Measurements from ENCODE around the gene KY. TPM values are rescaled to one million over a fixed set of nuclear protein-coding genes. Genes with fewer than 3 reads are reported as not detected.

The KY gene
- total and polyA plus RNA-seq, 4 donors, result 0.05 to 0.08 TPM; not detected in 2

- Histone ChIP-seq H3K36me3 (ENCODE audit: control insufficient read depth in 4 of 4, insufficient read depth in 3 of 4, low read depth in 1 of 4, low read length in 3 of 4) (no peaks in the 10 kb centered on the region), H3K27me3 (ENCODE audit: control insufficient read depth in 4 of 4, insufficient read depth in 4 of 4, low read length in 3 of 4) (no peaks in the 10 kb centered on the region), H3K9me3 (ENCODE audit: control insufficient read depth in 4 of 4, low read length in 3 of 4) (peaks cover 0 to 2% (median 0%) of the 10 kb centered on the region in 4 donors), H3K4me1 (ENCODE audit: control insufficient read depth in 4 of 4, insufficient read depth in 4 of 4, low read length in 3 of 4) (no peaks in the 10 kb centered on the region), H3K27ac (ENCODE audit: low read depth in 1 of 2, low read length in 2 of 2) (no peak overlapping the region), H3K9ac (ENCODE audit: low read depth in 1 of 2, low read length in 2 of 2) (no peak overlapping the region), H3K4me3 (ENCODE audit: low read depth in 1 of 3, low read length in 3 of 3) (no peak overlapping the region)
- WGBS, result 57% methylated on average over 8 of the region's 8 CpGs
- TF ChIP-seq EGR1 (IDR thresholded peaks at IDR 0.05; ENCODE audit: low read depth in 2 of 2) (no peak), SP1 (IDR thresholded peaks at IDR 0.05) (no peak), RAD21 (IDR thresholded peaks at IDR 0.05) (no peak), RXRA (IDR thresholded peaks at IDR 0.05) (no peak), YY1 (IDR thresholded peaks at IDR 0.05) (no peak), FOXA2 (IDR thresholded peaks at IDR 0.05) (no peak)
- TF ChIP-seq, protein P1, sequence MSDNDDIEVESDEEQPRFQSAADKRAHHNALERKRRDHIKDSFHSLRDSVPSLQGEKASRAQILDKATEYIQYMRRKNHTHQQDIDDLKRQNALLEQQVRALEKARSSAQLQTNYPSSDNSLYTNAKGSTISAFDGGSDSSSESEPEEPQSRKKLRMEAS (IDR thresholded peaks at IDR 0.05), result no peak
- no peak for DNase-seq (ENCODE audit: low spot score)
Observed at GRCh38 chr3:134594331-134594741, 56.5 kb downstream of the KY start.

DNA sequence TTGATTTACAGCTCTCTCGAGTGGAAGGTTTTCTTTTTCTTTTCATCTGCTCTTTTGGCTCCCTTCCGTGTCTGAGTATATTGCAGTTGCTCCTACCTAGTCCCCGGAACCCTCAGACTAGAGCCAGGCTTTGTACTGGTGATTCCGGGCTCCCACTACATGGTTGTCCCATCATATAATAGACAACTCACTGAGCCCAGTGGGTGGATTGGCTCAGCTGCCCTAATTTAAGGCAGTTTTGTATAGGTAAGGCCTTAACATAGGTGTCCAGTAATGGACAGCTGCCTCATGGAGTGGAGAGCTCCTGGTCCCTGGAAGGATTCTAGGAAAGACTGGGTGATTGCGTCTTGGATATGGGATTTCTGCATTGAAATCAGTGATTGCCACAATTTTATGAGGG, 58.0 kb downstream of the KY start:
- Histone ChIP-seq H3K27me3 (ENCODE audit: control insufficient read depth in 4 of 4, insufficient read depth in 4 of 4, low read length in 3 of 4) (no peaks in the 10 kb centered on the region), H3K36me3 (ENCODE audit: control insufficient read depth in 4 of 4, insufficient read depth in 3 of 4, low read depth in 1 of 4, low read length in 3 of 4) (no peaks in the 10 kb centered on the region), H3K9ac (ENCODE audit: low read depth in 1 of 2, low read length in 2 of 2) (no peak overlapping the region), H3K4me3 (ENCODE audit: low read depth in 1 of 3, low read length in 3 of 3) (no peak overlapping the region), H3K9me3 (ENCODE audit: control insufficient read depth in 4 of 4, low read length in 3 of 4) (peaks cover 0 to 2% (median 0%) of the 10 kb centered on the region in 4 donors), H3K27ac (ENCODE audit: low read depth in 1 of 2, low read length in 2 of 2) (no peak overlapping the region), H3K4me1 (ENCODE audit: control insufficient read depth in 4 of 4, insufficient read depth in 4 of 4, low read length in 3 of 4) (no peaks in the 10 kb centered on the region)
- TF ChIP-seq RXRA (IDR thresholded peaks at IDR 0.05) (no peak), FOXA1 (IDR thresholded peaks at IDR 0.05) (no peak)
- TF ChIP-seq, protein P1 (IDR thresholded peaks at IDR 0.05), result no peak
- no peak for DNase-seq (ENCODE audit: low spot score)
- 91% methylated on average over 5 of the region's 5 CpGs for WGBS

- DNase-seq (ENCODE audit: low spot score), result no peak
- Histone ChIP-seq H3K9ac (ENCODE audit: low read depth in 1 of 2, low read length in 2 of 2) (no peak overlapping the region), H3K4me1 (ENCODE audit: control insufficient read depth in 4 of 4, insufficient read depth in 4 of 4, low read length in 3 of 4) (no peaks in the 10 kb centered on the region), H3K4me3 (ENCODE audit: low read depth in 1 of 3, low read length in 3 of 3) (no peak overlapping the region), H3K36me3 (ENCODE audit: control insufficient read depth in 4 of 4, insufficient read depth in 3 of 4, low read depth in 1 of 4, low read length in 3 of 4) (no peaks in the 10 kb centered on the region), H3K27me3 (ENCODE audit: control insufficient read depth in 4 of 4, insufficient read depth in 4 of 4, low read length in 3 of 4) (no peaks in the 10 kb centered on the region), H3K9me3 (ENCODE audit: control insufficient read depth in 4 of 4, low read length in 3 of 4) (no peaks in the 10 kb centered on the region), H3K27ac (ENCODE audit: low read depth in 1 of 2, low read length in 2 of 2) (no peak overlapping the region)
- TF ChIP-seq EGR1 (IDR thresholded peaks at IDR 0.05; ENCODE audit: low read depth in 2 of 2), result no peak
- TF ChIP-seq TAF1 (conservative IDR thresholded peaks at IDR 0.05), result no peak
- TF ChIP-seq GABPA (IDR thresholded peaks at IDR 0.05 in 1 of 2, conservative IDR thresholded peaks at IDR 0.05 in 1 of 2), result no peak
- TF ChIP-seq REST (IDR thresholded peaks at IDR 0.05), result no peak
- TF ChIP-seq, protein P2, sequence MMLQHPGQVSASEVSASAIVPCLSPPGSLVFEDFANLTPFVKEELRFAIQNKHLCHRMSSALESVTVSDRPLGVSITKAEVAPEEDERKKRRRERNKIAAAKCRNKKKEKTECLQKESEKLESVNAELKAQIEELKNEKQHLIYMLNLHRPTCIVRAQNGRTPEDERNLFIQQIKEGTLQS (IDR thresholded peaks at IDR 0.05), result no peak
- TF ChIP-seq RAD21 (IDR thresholded peaks at IDR 0.05), result no peak
- no peak for TF ChIP-seq HNF4A (conservative IDR thresholded peaks at IDR 0.05)
- no peak for TF ChIP-seq FOXA2 (IDR thresholded peaks at IDR 0.05)
- TF ChIP-seq HNF4G (IDR thresholded peaks at IDR 0.05), result no peak
- TF ChIP-seq, protein P3, sequence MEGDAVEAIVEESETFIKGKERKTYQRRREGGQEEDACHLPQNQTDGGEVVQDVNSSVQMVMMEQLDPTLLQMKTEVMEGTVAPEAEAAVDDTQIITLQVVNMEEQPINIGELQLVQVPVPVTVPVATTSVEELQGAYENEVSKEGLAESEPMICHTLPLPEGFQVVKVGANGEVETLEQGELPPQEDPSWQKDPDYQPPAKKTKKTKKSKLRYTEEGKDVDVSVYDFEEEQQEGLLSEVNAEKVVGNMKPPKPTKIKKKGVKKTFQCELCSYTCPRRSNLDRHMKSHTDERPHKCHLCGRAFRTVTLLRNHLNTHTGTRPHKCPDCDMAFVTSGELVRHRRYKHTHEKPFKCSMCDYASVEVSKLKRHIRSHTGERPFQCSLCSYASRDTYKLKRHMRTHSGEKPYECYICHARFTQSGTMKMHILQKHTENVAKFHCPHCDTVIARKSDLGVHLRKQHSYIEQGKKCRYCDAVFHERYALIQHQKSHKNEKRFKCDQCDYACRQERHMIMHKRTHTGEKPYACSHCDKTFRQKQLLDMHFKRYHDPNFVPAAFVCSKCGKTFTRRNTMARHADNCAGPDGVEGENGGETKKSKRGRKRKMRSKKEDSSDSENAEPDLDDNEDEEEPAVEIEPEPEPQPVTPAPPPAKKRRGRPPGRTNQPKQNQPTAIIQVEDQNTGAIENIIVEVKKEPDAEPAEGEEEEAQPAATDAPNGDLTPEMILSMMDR (IDR thresholded peaks at IDR 0.05; ENCODE audit: low read depth, low read length, missing input control), result no peak
- no peak for TF ChIP-seq FOXA1 (IDR thresholded peaks at IDR 0.05)
- TF ChIP-seq, protein P4, sequence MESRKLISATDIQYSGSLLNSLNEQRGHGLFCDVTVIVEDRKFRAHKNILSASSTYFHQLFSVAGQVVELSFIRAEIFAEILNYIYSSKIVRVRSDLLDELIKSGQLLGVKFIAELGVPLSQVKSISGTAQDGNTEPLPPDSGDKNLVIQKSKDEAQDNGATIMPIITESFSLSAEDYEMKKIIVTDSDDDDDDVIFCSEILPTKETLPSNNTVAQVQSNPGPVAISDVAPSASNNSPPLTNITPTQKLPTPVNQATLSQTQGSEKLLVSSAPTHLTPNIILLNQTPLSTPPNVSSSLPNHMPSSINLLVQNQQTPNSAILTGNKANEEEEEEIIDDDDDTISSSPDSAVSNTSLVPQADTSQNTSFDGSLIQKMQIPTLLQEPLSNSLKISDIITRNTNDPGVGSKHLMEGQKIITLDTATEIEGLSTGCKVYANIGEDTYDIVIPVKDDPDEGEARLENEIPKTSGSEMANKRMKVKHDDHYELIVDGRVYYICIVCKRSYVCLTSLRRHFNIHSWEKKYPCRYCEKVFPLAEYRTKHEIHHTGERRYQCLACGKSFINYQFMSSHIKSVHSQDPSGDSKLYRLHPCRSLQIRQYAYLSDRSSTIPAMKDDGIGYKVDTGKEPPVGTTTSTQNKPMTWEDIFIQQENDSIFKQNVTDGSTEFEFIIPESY (IDR thresholded peaks at IDR 0.05), result no peak
- TF ChIP-seq, protein P1 (IDR thresholded peaks at IDR 0.05), result no peak
- no peak for TF ChIP-seq YY1 (IDR thresholded peaks at IDR 0.05)
Observed at GRCh38 chr3:134590766-134591165, 60.1 kb downstream of the KY start.

Measured in liver (tissue), 9 donors.